PC-9 (cell line): ENCODE results near the gene ARHGEF5. TPM values are rescaled to one million over a fixed set of nuclear protein-coding genes. Genes with fewer than 3 reads are reported as not detected.

Experiments
- BruUV-seq: library from RNA; stranded (reverse); fragments of 400-500 nt; replicated peaks from 2 replicates; lab custom pipeline; 2021; lab: Mats Ljungman, UMichigan
- CTCF ChIA-PET: fragments of 300-600 bp; sonication (Branson Sonifier 250); formaldehyde crosslinking; loops from one replicate; lab custom pipeline; 2022; ENCODE audit warnings: antibody characterized with exemption; lab: Charles Lee
- POLR2A ChIA-PET: fragments of 300-600 bp; sonication (Branson Sonifier 250); formaldehyde crosslinking; loops from one replicate; lab custom pipeline; 2022; ENCODE audit warnings: antibody characterized with exemption; ENCODE audit not compliant: unreplicated experiment; lab: Charles Lee
- DNase-seq, 2 experiments: peaks; one replicate each; pipeline versions ENCODE4 v3.0.0 to v3.0.0-alpha.2; 2015 to 2022; ENCODE audit warnings: mixed read lengths in 1 of 2
- H2AFZ ChIP-seq: fragments of 200-600 bp; sonication (generic); 2 replicates; pipeline ENCODE4 v1.8.1; 2017; ENCODE audit warnings: antibody characterized with exemption
- H3F3A ChIP-seq: fragments of 200-600 bp; sonication (generic); 2 replicates; pipeline ENCODE4 v1.8.1; 2017; ENCODE audit warnings: antibody characterized with exemption, mild to moderate bottlenecking, low read depth; ENCODE audit not compliant: insufficient read depth
- H3K27ac ChIP-seq: fragments of 200-600 bp; sonication (generic); 2 replicates; pipeline ENCODE4 v1.6.1; 2016; ENCODE audit warnings: mixed run types
- H3K27me3 ChIP-seq: fragments of 200-600 bp; sonication (generic); 2 replicates; pipeline ENCODE4 v1.6.1; 2016; ENCODE audit warnings: low read depth, mixed run types; ENCODE audit not compliant: insufficient read depth
- H3K36me3 ChIP-seq: fragments of 200-600 bp; sonication (generic); 2 replicates; pipeline ENCODE4 v1.6.1; 2016; ENCODE audit warnings: low read depth, mixed run types
- H3K4me1 ChIP-seq: fragments of 200-600 bp; sonication (generic); replicated peaks from 2 replicates; pipeline ENCODE4 v1.6.1; 2016; ENCODE audit warnings: mixed run types; ENCODE audit not compliant: insufficient read depth
- H3K4me2 ChIP-seq: fragments of 200-600 bp; sonication (generic); 2 replicates; pipeline ENCODE4 v1.6.1; 2017; ENCODE audit warnings: mixed run types
- H3K4me3 ChIP-seq: fragments of 200-600 bp; sonication (generic); 2 replicates; pipeline ENCODE4 v1.6.1; 2016; ENCODE audit warnings: mixed run types
- H3K79me2 ChIP-seq: fragments of 200-600 bp; sonication (generic); 2 replicates; pipeline ENCODE4 v1.6.1; 2017; ENCODE audit warnings: low read depth, mixed run types
- H3K9me2 ChIP-seq: fragments of 200-600 bp; sonication (generic); 2 replicates; pipeline ENCODE4 v1.8.1; 2017; ENCODE audit warnings: mild to moderate bottlenecking; ENCODE audit not compliant: insufficient read depth
- H3K9me3 ChIP-seq: fragments of 200-600 bp; sonication (generic); 2 replicates; pipeline ENCODE4 v1.8.1; 2016; ENCODE audit warnings: low read depth; ENCODE audit not compliant: insufficient read depth
- H4K20me1 ChIP-seq: fragments of 200-600 bp; sonication (generic); 2 replicates; pipeline ENCODE4 v1.8.1; 2017; ENCODE audit not compliant: insufficient read depth
- CTCF ChIP-seq: fragments of 200-600 bp; sonication (generic); conservative IDR thresholded peaks from 2 replicates; pipeline ENCODE4 v1.6.1; 2017; ENCODE audit warnings: mixed run types, antibody characterized with exemption, mild to moderate bottlenecking, moderate library complexity
- EZH2 ChIP-seq: fragments of 200-600 bp; sonication (generic); IDR thresholded peaks from 2 replicates; pipeline ENCODE4 v1.8.0; 2017; ENCODE audit warnings: antibody characterized with exemption, low read depth
- intact Hi-C: fragments of 100-400 bp; cut with micrococcal nuclease; formaldehyde crosslinking; loops from one replicate; pipeline ENCODE4 v1.10.0; 2022; ENCODE audit not compliant: unreplicated experiment
- total RNA-seq: library from RNA; stranded (reverse); gene quantifications from 2 replicates; pipeline ENCODE4 v1.2.3, GENCODE V29; 2021

Gene ARHGEF5
- total RNA-seq, 1 experiment from 2014 or later = 50.1 TPM

- Histone ChIP-seq H3K9me3 (no peaks in the 10 kb centered on the region), H3K4me1 (peaks cover 14% of the 10 kb centered on the region), H3K4me2 (peak overlapping the region; percentile 55), H4K20me1 (no peaks in the 10 kb centered on the region), H3K4me3 (no peak overlapping the region), H3K9me2 (no peaks in the 10 kb centered on the region), H3K27me3 (no peaks in the 10 kb centered on the region), H3K36me3 (no peaks in the 10 kb centered on the region), H3F3A (0 out of 2 replicates have a peak, but pooled peaks cover 14% of the 10 kb centered on the region), H3K79me2 (no peaks in the 10 kb centered on the region), H3K27ac (no peak overlapping the region), H2AFZ (no peak overlapping the region)
- TF ChIP-seq CTCF (no peak), EZH2 (no peak)
- no TSS peak for BruUV-seq
- ChIA-PET POLR2A (no interaction called here), CTCF (no interaction called here)
- intact Hi-C loops = no loop called here
- DNase-seq = no peak
Measured at GRCh38 chr7:144408121-144408520, 52.9 kb downstream of the ARHGEF5 start.

DNA sequence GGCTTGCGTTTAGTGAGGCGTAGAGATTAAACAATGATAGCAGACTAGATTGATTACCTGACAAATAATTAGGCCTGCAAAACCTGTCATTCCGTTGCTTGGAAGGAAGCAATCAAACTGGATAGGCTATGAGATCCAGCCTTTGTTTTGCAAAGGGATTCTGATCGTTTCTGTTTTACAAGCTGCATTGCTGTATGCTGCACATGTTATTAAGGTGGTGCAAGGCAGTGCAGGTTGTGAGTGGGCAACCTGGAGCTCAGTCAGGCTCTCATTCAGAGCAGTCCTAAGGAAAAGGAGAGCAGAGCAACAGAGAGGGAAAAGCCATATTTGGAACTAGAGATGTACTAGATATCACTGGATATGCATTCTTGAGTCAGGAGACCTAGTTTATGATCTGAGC lies 55.2 kb downstream of the ARHGEF5 start:
- Histone ChIP-seq H2AFZ (peak overlapping the region; percentile 64), H3K4me2 (0 out of 2 replicates have a peak overlapping the region, but pooled peaks have one; percentile 17), H3K9me3 (no peaks in the 10 kb centered on the region), H3K4me3 (no peak overlapping the region), H3F3A (0 out of 2 replicates have a peak, but pooled peaks cover 14% of the 10 kb centered on the region), H3K27me3 (no peaks in the 10 kb centered on the region), H3K27ac (no peak overlapping the region), H3K9me2 (no peaks in the 10 kb centered on the region), H3K79me2 (no peaks in the 10 kb centered on the region), H4K20me1 (no peaks in the 10 kb centered on the region), H3K36me3 (no peaks in the 10 kb centered on the region), H3K4me1 (peaks cover 14% of the 10 kb centered on the region)
- intact Hi-C loops = no loop called here
- no TSS peak for BruUV-seq
- TF ChIP-seq CTCF (no peak), EZH2 (no peak)
- ChIA-PET POLR2A (no interaction called here), CTCF (no interaction called here)
- peak in 1 of 2 experiments; percentile 46 for DNase-seq

DNA sequence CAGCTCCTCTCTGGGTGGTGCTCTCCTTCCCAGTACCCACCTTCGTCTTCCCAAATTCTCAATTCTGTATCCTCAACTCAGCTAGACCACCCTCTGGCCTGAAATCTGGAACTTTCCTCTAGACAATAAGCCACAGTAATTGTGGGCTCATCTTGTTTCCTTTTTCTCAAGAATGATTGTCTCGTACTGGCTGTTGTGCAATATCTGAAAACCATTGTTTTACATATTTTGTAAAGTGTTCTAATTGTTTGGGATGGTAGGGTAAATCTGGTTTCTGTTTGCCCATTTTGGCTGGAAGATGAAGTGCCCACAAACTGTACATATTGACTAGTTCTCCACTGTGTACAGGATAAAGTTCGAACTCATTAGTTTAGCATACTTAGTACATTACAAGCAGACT lies 59.6 kb downstream of the ARHGEF5 start:
- Histone ChIP-seq H3K4me2 (no peak overlapping the region), H3F3A (no peaks in the 10 kb centered on the region; the same call in 1 of the 2 replicates), H3K9me2 (no peaks in the 10 kb centered on the region), H2AFZ (no peak overlapping the region), H3K36me3 (no peaks in the 10 kb centered on the region), H3K4me1 (peaks cover 9% of the 10 kb centered on the region; the same call in 1 of the 2 replicates), H4K20me1 (no peaks in the 10 kb centered on the region), H3K9me3 (no peaks in the 10 kb centered on the region), H3K79me2 (no peaks in the 10 kb centered on the region), H3K27me3 (no peaks in the 10 kb centered on the region), H3K4me3 (no peak overlapping the region), H3K27ac (no peak overlapping the region)
- ChIA-PET CTCF (no interaction called here), POLR2A (no interaction called here)
- TF ChIP-seq CTCF (no peak), EZH2 (no peak)
- intact Hi-C loops = no loop called here
- BruUV-seq = no TSS peak
- no peak for DNase-seq
